Type B pancreatic cell (in vitro differentiated cells): ENCODE measurements around the gene SPIC. TPM values are rescaled to one million over a fixed set of nuclear protein-coding genes. Genes with fewer than 3 reads are reported as not detected.

Experiments used
- DNase-seq: peaks from one replicate; pipeline ENCODE4 v3.0.0; 2021; ENCODE audit warnings: mixed read lengths; ENCODE audit not compliant: unreplicated experiment; ENCODE audit errors: extremely low spot score
- H3K27ac Mint-ChIP-seq: 2 replicates; pipeline ENCODE4 v1.8.0; 2021; ENCODE audit warnings: mild to moderate bottlenecking, mixed read lengths
- H3K27me3 Mint-ChIP-seq: 2 replicates; pipeline ENCODE4 v1.8.0; 2021; ENCODE audit warnings: mixed read lengths
- H3K36me3 Mint-ChIP-seq: 2 replicates; pipeline ENCODE4 v1.8.0; 2021; ENCODE audit warnings: mixed read lengths
- H3K4me1 Mint-ChIP-seq: one replicate; pipeline ENCODE4 v1.8.0; 2021; ENCODE audit warnings: mixed read lengths; ENCODE audit not compliant: unreplicated experiment
- H3K4me3 Mint-ChIP-seq: 2 replicates; pipeline ENCODE4 v1.8.0; 2021; ENCODE audit warnings: mild to moderate bottlenecking, mixed read lengths
- H3K9me3 Mint-ChIP-seq: 2 replicates; pipeline ENCODE4 v1.8.0; 2021; ENCODE audit warnings: mixed read lengths
- total RNA-seq: library from RNA; stranded (reverse); gene quantifications from 2 replicates; pipeline ENCODE4 v1.2.1, GENCODE V29; 2021; ENCODE audit warnings: low replicate concordance
- TF ChIP-seq, protein P1 (sequence below): fragments of 200-600 bp; sonication (generic); conservative IDR thresholded peaks from 2 replicates; pipeline ENCODE4 v1.5.0; 2021; ENCODE audit warnings: antibody characterized with exemption, mild to moderate bottlenecking

The SPIC gene
- total RNA-seq, 1 donor from 2014 or later = not detected

GRCh38 chr12:101536069-101536674 lies 61.0 kb downstream of the SPIC start:
- H3K4me1 Mint-ChIP-seq = no peaks in the 10 kb centered on the region
- H3K27ac Mint-ChIP-seq = no peak overlapping the region
- no peak overlapping the region for H3K4me3 Mint-ChIP-seq
- TF ChIP-seq, protein P1, sequence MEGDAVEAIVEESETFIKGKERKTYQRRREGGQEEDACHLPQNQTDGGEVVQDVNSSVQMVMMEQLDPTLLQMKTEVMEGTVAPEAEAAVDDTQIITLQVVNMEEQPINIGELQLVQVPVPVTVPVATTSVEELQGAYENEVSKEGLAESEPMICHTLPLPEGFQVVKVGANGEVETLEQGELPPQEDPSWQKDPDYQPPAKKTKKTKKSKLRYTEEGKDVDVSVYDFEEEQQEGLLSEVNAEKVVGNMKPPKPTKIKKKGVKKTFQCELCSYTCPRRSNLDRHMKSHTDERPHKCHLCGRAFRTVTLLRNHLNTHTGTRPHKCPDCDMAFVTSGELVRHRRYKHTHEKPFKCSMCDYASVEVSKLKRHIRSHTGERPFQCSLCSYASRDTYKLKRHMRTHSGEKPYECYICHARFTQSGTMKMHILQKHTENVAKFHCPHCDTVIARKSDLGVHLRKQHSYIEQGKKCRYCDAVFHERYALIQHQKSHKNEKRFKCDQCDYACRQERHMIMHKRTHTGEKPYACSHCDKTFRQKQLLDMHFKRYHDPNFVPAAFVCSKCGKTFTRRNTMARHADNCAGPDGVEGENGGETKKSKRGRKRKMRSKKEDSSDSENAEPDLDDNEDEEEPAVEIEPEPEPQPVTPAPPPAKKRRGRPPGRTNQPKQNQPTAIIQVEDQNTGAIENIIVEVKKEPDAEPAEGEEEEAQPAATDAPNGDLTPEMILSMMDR = no peak
- H3K27me3 Mint-ChIP-seq = peaks cover 4% of the 10 kb centered on the region
- DNase-seq = no peak
- H3K36me3 Mint-ChIP-seq = no peaks in the 10 kb centered on the region
- no peaks in the 10 kb centered on the region for H3K9me3 Mint-ChIP-seq

Other genes starting within 250 kb of the SPIC start
- 14.0 and 21.4 TPM in 2 replicates for gene UTP20, start 195.2 kb upstream of the SPIC start, total RNA-seq
- gene ARL1, start 67.6 kb upstream of the SPIC start, total RNA-seq = 80.5 and 140 TPM in 2 replicates
- 5.2 and 18.0 TPM in 2 replicates for gene MYBPC1, start 119.6 kb downstream of the SPIC start, total RNA-seq
- 26.4 and 35.2 TPM in 2 replicates for gene CHPT1, start 222.3 kb downstream of the SPIC start, total RNA-seq